AG09309 (cell line): ENCODE measurements around the gene RPA1.
A peak's percentile ranks its signal among the peaks of the same experiment; 100 is the strongest.

ENCODE experiments used
- DNase-seq: peaks from one replicate; pipeline ENCODE4 v3.0.0-alpha.2; 2010; ENCODE audit warnings: low read depth
- H3K4me3 ChIP-seq: 2 replicates; pipeline ENCODE4 v1.5.1; 2011; ENCODE audit warnings: mild to moderate bottlenecking, low read depth, low read length, moderate library complexity; ENCODE audit not compliant: control insufficient read depth
- TF ChIP-seq, protein P1 (sequence below): IDR thresholded peaks from 2 replicates; pipeline ENCODE4 v1.5.1; 2011; ENCODE audit warnings: mild to moderate bottlenecking, low read depth, low read length, inconsistent platforms; ENCODE audit not compliant: insufficient read depth, control insufficient read depth; ENCODE audit errors: missing control alignments

Gene RPA1

DNA sequence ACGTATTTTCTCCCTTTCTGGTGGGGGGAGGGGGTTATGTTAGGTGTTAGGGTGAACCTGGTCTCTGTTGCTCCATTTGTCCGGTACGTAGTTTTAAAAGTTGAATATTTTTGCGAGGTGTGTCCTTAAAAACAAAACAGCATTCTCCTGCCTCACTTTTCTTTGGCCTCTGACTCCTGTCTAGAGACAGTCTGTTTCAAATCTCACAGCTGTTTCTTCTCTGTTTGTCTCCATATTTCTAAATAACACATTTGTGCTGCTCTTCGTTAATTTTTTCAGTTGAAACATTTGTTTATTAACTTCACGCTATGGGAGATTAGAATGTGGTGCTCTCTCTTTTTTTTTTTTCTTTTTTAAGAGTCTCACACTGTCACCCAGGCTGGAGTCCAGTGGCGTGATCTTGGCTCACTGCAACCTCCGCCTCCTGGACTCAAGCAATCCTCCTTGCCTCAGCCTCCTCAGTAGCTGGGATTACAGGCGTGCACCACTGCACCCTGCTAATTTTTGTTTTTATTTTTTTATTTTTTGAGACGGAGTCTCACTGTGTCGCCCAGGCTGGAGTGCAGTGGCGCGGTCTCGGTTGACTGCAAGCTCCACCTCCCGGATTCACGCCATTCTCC is 31.7 kb downstream of the RPA1 start:
- DNase-seq = no peak
- no peak overlapping the region for H3K4me3 ChIP-seq
- TF ChIP-seq, protein P1, sequence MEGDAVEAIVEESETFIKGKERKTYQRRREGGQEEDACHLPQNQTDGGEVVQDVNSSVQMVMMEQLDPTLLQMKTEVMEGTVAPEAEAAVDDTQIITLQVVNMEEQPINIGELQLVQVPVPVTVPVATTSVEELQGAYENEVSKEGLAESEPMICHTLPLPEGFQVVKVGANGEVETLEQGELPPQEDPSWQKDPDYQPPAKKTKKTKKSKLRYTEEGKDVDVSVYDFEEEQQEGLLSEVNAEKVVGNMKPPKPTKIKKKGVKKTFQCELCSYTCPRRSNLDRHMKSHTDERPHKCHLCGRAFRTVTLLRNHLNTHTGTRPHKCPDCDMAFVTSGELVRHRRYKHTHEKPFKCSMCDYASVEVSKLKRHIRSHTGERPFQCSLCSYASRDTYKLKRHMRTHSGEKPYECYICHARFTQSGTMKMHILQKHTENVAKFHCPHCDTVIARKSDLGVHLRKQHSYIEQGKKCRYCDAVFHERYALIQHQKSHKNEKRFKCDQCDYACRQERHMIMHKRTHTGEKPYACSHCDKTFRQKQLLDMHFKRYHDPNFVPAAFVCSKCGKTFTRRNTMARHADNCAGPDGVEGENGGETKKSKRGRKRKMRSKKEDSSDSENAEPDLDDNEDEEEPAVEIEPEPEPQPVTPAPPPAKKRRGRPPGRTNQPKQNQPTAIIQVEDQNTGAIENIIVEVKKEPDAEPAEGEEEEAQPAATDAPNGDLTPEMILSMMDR = no peak

DNA sequence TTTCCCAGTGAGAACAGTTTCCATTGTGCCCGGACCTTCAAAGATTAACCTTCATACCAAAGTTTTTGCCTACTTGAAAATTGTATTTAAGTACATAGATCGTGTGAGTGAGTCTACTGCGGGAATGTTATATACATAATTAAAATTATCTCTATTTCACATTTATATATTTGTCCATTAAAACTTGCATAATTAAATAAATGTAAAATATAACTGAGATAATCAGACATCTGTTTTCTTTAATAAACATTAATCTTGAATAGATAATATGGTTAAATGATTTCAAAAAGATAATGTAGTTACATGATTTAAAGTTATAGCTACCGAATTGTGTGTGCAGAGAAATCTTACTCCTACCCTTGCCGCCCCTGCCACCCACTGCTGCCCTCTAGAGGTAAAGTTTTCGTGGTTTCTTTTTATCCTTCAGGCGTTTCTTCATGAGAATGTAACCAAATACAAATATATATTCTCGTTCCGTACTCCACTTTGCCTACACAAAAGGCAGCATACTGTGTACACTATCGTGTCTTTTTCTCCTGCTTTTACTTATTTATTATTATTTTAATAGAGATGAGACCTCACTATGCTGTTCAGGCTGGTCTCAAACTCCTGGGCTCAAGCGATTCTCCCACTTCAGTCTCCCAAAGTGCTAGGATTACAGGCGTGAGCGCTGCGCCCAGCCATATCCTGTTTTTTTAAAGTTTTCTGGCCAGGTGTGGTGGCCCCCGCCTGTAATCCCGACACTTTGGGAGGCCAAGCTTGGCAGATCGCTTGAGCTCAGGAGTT is 35.6 kb downstream of the RPA1 start:
- TF ChIP-seq, protein P1 = peak; percentile 60
- no peak for DNase-seq

DNA sequence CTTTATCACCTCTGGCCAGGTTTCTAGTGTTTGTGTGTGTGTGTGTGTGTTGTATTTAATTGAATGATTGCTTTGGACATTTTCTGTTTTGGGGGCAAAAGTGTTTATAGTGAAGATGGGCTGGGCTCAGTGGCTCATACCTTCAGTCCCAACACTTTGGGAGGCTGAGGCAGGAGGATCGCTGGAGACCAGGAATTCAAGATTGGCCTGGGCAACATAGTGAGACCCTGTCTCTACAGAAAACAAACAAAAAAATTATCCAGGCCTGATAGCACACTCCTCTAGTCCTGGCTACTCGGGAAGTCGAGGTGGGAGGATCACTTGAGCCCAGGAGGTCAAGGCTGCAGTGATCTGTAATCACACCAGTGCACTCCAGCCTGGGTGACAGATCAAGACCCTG is 37.5 kb downstream of the RPA1 start:
- DNase-seq = no peak
- no peak overlapping the region for H3K4me3 ChIP-seq
- TF ChIP-seq, protein P1 = no peak

More for the DNA sequence above, 35.6 kb downstream of the RPA1 start:
- no peak overlapping the region for H3K4me3 ChIP-seq

DNA sequence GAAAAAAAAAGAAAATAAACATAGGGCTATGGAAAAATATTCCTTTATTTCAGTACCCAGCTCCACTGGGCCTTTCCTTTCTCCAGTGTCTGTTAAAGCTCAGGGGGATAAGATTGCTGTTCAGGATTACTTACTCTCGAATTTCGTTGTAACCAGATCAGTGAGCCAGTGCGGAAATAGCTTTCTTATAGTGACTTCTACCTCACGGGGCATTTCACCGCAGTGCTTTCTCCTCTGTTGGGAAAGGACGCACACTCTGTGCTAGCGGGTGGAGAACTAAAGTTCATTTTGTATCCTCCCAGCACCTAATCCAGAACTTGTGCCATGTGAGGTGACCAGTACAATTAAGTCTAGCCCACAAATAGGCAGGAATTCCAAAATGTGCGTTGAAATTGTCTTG is 38.3 kb downstream of the RPA1 start:
- TF ChIP-seq, protein P1 = no peak
- no peak overlapping the region for H3K4me3 ChIP-seq
- no peak for DNase-seq

DNA sequence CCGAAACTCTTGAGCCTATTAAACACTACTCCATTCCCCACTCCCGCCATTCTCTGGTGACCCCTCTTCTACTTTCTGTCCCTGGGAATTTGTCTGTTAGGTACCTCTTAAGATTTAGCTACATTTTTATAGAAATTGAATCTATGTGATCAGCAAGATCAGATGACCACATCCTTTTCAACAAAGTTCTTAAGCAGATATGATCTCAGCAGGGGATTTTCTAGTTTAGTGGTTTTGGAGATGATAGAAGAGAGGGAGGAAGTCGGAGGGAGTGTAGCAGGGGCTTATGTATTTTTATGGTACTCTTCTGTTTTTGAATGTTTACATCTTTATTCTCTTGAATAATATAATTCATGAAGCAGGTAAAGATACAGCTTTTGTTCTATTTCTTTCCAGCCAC is 40.8 kb downstream of the RPA1 start:
- TF ChIP-seq, protein P1 = no peak
- H3K4me3 ChIP-seq = no peak overlapping the region
- no peak for DNase-seq

DNA sequence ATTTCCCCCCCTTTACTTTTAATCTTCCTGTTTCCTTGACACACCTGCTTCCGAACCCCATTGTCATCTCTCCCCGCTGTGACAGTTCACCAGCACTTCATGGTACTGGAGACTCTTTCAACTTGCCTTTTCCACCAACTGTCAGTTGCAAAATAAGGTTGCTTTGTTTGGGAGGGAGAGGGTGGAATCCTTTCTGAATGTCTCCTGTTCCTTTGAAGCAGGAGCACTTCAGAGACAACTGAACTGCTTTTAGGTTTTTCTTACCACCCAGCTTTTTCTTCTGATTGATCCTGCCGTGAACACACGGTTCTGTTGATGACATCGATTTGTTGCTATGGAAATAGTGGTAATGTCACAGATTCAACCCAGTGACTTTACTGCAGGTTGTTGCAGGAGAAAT is 42.0 kb downstream of the RPA1 start:
- no peak overlapping the region for H3K4me3 ChIP-seq
- no peak for DNase-seq
- TF ChIP-seq, protein P1 = no peak
